H7 (cell line): ENCODE data around the gene PHIP. TPM values are rescaled to one million over a fixed set of nuclear protein-coding genes. Genes with fewer than 3 reads are reported as not detected.
A peak's percentile ranks its signal among the peaks of the same experiment; 100 is the strongest.
"Not testable (repeated sequence)": the region's sequence is repeated elsewhere in the genome, so short reads cannot be mapped to it uniquely, and the experiment has no call there.

ENCODE experiments used
- DNase-seq: peaks from one replicate; pipeline ENCODE4 v3.0.0; 2012
- H3K27me3 ChIP-seq: 2 replicates; pipeline ENCODE4 v1.6.0; 2011; ENCODE audit warnings: mild to moderate bottlenecking, low read length; ENCODE audit not compliant: control insufficient read depth, insufficient read depth
- H3K36me3 ChIP-seq: replicated peaks from 2 replicates; pipeline ENCODE4 v1.5.1; 2011; ENCODE audit warnings: low read length; ENCODE audit not compliant: control insufficient read depth, insufficient read depth
- H3K4me3 ChIP-seq: 2 replicates; pipeline ENCODE4 v1.5.1; 2011; ENCODE audit warnings: low read depth, mild to moderate bottlenecking, control low read depth, low read length, moderate library complexity; ENCODE audit not compliant: insufficient read depth
- total RNA-seq: library from RNA; depleted of rRNA; stranded (reverse); fragments of >200 nt; shearing (Covaris generic); gene quantifications from 2 replicates; pipeline ENCODE4 v1.2.3, GENCODE V29; 2014

The PHIP gene
- total RNA-seq, 1 experiment from 2014 or later: 24.4 TPM

DNA sequence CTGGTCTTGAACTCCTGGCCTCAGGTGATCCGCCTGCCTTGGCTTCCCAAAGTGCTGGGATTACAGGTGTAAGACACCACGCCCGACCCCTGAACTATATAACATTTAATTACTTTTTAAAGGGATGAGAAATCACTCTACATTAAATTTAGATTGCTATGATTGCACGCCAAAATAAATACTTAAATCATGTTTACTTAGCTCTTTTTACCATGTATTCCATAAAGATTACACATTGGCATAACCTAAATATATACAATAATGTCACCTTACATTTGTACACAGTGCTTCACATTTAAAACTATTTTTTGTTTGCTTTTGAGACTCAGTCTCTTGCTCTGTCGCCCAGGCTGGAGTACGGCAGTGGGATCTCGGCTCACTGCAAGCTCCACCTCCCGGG lies 124.3 kb downstream of the PHIP start:
- Histone ChIP-seq H3K27me3 (no peaks in the 10 kb centered on the region), H3K36me3 (peaks cover 17% of the 10 kb centered on the region), H3K4me3 (no peak overlapping the region)
- no peak for DNase-seq

DNA sequence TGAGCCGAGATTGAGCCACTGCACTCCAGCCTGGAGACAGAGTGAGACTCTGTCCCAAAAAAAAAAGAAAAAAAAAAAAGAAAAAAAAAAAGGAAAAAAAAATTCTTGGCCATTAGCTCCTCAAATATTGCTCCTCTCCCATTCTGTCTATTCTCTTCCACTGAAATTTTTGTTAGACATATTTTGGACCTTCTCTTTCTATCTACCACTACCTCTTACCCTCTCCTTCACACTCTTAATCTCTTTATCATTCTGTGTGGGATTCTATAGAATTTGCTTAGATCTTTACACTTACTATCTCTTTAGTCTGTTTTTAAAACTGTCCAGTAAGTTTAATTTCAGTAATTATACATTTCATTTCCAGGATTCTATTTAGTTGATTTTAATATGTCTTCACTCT lies 125.7 kb downstream of the PHIP start:
- Histone ChIP-seq H3K4me3 (no peak overlapping the region), H3K36me3 (peaks cover 18% of the 10 kb centered on the region), H3K27me3 (no peaks in the 10 kb centered on the region)
- no peak for DNase-seq

- Histone ChIP-seq H3K36me3 (peaks cover 18% of the 10 kb centered on the region), H3K4me3 (no peak overlapping the region), H3K27me3 (no peaks in the 10 kb centered on the region)
- no peak for DNase-seq
Observed at GRCh38 chr6:78948785-78949184, 129.3 kb downstream of the PHIP start.

DNA sequence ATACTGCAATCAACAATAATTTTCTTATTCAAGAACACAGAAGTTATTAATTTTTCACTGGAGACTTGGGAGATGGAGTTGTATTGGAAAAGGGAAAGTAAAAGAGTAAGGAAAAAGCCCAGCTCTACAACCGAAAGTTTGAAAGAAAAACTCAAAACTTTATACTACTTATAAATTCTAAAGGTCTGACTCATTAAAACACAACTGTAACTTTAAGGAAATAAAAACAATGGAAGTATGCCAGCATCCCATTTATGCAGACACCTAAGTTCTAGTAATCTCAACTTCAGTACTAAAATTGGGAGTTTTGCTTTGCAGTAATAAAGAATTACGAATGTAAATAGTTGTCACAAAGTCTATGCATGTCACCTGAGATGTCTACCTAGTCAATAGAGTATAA lies 130.1 kb downstream of the PHIP start:
- no peak for DNase-seq
- Histone ChIP-seq H3K27me3 (no peaks in the 10 kb centered on the region), H3K4me3 (no peak overlapping the region), H3K36me3 (peaks cover 15% of the 10 kb centered on the region)

DNA sequence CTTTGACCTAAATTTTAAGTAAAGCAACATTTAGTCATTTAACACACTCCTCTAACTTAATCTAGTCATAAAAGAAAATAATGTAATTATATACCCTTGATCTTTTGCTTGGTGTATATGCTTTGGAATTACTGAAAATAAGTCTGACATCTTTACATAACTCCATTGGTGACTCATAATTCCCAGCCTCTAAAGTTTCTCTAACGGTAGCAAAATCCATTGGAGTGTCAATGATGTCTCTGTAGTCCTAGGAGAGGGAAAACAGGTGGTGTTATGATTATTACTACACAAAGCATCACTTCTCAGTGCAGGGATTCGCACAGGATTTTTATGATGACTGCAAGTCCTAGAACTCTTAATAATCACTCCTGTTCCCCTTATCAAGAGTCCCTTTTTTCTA lies 130.5 kb downstream of the PHIP start:
- DNase-seq: no peak
- peaks cover 15% of the 10 kb centered on the region for H3K36me3 ChIP-seq
- H3K4me3 ChIP-seq: no peak overlapping the region
- H3K27me3 ChIP-seq: no peaks in the 10 kb centered on the region

DNA sequence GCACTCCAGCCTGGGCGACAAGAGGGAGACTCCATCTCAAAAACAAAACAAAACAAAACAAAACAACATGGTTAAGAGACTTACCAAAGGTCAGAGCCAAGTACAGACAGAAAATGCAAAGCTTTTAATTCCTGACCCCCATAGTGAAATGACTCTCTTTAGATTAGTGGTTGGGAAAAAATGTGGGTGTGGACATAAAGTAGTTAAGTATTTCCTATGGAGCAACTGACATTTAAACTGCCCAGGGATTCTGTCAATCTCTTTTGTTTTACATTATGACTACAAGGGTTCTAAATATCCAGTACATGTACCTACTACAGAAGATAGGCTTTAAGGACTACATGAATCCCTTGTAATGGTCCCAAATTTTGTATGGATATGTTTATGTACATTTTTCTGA lies 135.6 kb downstream of the PHIP start:
- no peaks in the 10 kb centered on the region for H3K27me3 ChIP-seq
- peaks cover 14% of the 10 kb centered on the region for H3K36me3 ChIP-seq
- H3K4me3 ChIP-seq: no peak overlapping the region
- no peak for DNase-seq

- no peak for DNase-seq
- H3K4me3 ChIP-seq: no peak overlapping the region
- no peaks in the 10 kb centered on the region for H3K27me3 ChIP-seq
- H3K36me3 ChIP-seq: peaks cover 6% of the 10 kb centered on the region
Observed at GRCh38 chr6:78936515-78936914, 141.5 kb downstream of the PHIP start.

DNA sequence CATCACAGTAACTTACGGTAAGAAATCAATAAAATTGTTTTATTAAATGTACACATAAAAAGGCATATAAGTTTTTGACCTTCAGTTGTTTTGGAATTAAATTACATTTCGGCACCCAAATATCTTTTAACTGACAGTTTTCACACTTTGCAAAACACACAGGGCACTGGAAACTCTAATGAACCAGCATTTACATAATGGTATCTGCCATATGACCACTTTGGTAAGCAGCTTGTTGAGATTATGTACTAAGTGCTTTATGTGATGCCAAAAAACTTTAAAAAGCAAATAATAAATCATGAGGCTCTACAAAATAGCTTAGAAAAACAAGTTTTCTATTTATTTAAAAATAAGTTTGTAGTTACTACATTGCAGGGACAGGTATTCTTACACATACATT lies 142.5 kb downstream of the PHIP start:
- DNase-seq: no peak
- H3K27me3 ChIP-seq: no peaks in the 10 kb centered on the region

DNA sequence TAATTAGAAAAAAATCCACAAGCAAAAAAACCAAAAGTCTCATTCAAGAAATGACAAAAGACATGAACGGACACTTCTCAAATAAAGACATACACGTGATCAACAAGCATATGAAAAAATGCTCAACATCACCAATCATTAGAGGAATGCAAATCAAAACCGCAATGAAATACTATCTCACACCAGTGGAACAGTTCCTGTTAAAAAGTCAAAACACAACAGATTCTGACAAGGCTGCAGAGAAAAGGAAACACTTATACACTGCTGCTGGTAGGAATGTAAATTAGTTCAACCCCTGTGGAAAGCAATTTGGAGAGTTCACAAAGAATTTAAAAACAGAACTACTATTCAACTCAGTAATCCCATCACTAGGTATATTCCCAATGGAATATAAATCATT lies 152.7 kb downstream of the PHIP start:
- no peak overlapping the region for H3K4me3 ChIP-seq
- no peaks in the 10 kb centered on the region for H3K27me3 ChIP-seq

More for the DNA sequence above, 142.5 kb downstream of the PHIP start:
- Histone ChIP-seq H3K4me3 (no peak overlapping the region), H3K36me3 (peaks cover 3% of the 10 kb centered on the region)

DNA sequence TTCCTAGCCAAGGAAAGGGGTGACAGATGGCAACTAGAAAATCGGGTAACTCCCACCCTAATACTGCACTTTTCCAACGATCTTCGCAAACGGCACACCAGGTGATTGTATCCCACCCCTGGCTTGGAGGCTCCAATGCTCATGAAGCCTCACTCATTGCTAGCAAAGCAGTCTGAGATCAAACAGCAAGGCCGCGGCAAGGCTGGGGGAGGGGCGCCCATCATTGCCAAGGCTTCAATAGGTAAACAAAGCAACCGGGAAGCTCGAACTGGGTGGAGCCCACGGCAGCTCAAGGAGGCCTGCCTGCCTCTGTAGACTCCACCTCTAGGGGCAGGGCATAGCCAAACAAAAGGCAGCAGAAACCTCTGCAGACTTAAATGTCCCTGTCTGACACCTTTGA lies 156.9 kb downstream of the PHIP start:
- not testable (repeated sequence) for DNase-seq, H3K36me3 ChIP-seq, H3K4me3 ChIP-seq, H3K27me3 ChIP-seq

More for the DNA sequence above, 152.7 kb downstream of the PHIP start:
- H3K36me3 ChIP-seq: no peaks in the 10 kb centered on the region
- no peak for DNase-seq

DNA sequence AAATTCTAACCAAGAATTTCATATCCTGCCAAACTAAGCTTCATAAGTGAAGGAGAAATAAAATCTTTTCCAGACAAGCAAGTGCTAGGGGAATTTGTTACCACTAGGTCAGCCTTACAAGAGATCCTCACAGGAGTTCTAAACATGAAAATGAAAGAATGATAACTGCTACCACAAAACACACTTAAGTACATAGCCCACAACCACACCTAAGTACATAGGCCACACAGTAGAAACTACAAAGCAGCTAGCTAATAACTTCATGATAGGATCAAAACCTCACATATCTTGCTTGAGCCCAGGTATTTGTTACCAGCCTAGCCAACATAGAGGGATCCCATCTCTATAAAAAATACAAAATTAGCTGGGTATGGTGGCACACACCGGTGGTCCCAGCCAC lies 160.3 kb downstream of the PHIP start:
- H3K4me3 ChIP-seq: no peak overlapping the region
- H3K27me3 ChIP-seq: no peaks in the 10 kb centered on the region
- H3K36me3 ChIP-seq: no peaks in the 10 kb centered on the region
- DNase-seq: no peak

GRCh38 chr6:78916411-78916810 lies 161.6 kb downstream of the PHIP start:
- DNase-seq: no peak
- Histone ChIP-seq H3K4me3 (no peak overlapping the region), H3K27me3 (peaks cover 3% of the 10 kb centered on the region), H3K36me3 (no peaks in the 10 kb centered on the region)

DNA sequence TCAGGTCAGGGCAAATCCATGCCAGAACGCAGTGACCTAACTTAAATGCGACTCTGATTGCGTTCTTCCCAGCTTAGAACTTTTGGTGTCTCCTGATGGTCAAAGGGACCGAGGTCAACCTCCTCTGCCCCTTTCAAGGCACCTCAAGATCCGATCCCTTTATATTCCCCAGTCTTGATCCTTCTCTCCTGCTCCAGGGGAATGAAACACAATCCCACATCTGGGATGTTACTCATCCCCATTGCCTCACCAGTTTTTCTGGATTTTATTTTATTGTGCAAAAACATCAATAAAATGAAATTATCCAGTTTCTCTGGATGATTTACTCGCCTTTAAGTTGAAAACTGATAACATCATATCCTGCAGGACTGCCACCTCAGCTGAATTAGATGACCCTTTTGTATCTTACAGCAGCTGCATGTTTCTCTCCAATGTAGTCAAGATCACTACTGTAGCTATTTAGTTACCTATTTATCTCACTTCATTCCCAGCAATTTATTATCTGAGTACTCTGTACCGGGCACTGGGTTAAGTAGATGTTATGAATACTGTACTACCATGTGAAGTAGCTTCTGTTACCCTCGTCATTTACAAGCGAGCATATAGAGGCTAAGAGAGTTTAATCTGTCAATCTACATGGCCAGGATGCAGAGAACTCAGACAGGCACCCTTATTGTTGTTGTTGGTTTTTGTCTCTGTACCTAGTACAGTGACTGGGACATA lies 166.7 kb downstream of the PHIP start:
- H3K36me3 ChIP-seq: no peaks in the 10 kb centered on the region
- peaks cover 13% of the 10 kb centered on the region for H3K27me3 ChIP-seq
- DNase-seq: no peak
- peak overlapping the region; percentile 60 for H3K4me3 ChIP-seq

DNA sequence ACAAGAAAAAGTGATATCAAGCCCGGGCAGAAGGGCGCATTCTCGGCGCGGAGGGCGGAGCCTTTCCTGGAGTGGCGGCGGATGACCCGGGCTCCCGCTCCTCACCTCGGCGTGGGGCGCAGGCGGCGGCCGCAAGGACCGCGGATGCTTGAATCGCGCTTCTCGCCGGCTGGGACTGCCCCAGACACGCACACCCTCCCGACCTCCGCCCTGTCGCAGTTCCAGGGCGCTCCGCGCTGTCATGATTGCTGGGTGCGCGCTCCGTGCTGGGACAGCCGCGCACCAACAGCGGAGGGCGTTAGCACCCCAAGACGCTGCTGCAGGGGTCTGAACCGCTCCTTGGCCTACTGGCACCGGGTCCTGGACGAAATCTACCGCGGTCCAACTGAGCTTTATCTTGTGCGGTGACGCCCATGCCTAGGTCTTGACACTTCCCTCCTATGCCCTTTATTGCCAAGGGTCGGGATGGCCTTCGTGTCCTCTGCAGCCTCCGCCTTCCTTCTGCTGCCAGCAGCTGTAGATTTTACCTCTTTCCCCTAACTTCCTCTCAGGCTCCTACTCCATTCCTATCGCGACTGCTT lies 167.4 kb downstream of the PHIP start:
- Histone ChIP-seq H3K36me3 (no peaks in the 10 kb centered on the region), H3K27me3 (peaks cover 13% of the 10 kb centered on the region), H3K4me3 (peak overlapping the region; percentile 60)
- DNase-seq: peak; percentile 87

GRCh38 chr6:78910010-78910409 lies 168.0 kb downstream of the PHIP start:
- peaks cover 13% of the 10 kb centered on the region for H3K27me3 ChIP-seq
- DNase-seq: peak; percentile 26
- H3K36me3 ChIP-seq: no peaks in the 10 kb centered on the region
- no peak overlapping the region for H3K4me3 ChIP-seq
